ENCODE results near the gene SETBP1.

Gene SETBP1

DNA sequence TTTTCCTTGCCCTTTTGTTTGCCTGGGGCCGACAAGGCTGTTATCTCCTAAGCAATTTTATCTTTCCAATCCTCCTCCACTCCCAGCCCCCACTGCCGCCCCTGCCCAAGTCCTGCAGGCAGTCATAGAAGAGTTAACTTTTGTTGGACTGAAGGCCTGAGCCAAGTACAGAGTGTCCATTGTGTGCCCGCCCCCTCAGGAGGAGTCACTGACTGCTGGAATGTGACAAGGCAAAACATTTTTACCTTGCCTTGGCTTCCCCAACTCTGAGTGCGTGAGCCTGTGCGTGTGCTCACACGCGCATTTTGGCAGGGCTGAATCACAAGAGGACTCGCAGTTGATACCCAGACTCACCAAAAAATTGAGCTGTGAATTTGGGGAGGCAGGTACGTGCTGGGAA is 16.2 kb downstream of the SETBP1 start:
- ATAC-seq: no peak
- TF ChIP-seq OSR1 (CRISPR knock-in tag; IDR thresholded peaks at IDR 0.05) (no peak), SNAI2 (CRISPR knock-in tag; IDR thresholded peaks at IDR 0.05) (no peak), ZNF8 (CRISPR knock-in tag; IDR thresholded peaks at IDR 0.05) (no peak), GLIS3 (CRISPR knock-in tag; IDR thresholded peaks at IDR 0.05) (no peak), ISL1 (CRISPR knock-in tag; IDR thresholded peaks at IDR 0.05) (no peak), ZFP3 (CRISPR knock-in tag; IDR thresholded peaks at IDR 0.05) (no peak), ARNTL (CRISPR knock-in tag; IDR thresholded peaks at IDR 0.05; ENCODE audit: borderline replicate concordance, low read depth) (no peak), CSDC2 (CRISPR knock-in tag; IDR thresholded peaks at IDR 0.05) (no peak), ZC3H10 (CRISPR knock-in tag; IDR thresholded peaks at IDR 0.05) (no peak), ZFP30 (CRISPR knock-in tag; IDR thresholded peaks at IDR 0.05) (no peak)
- TF ChIP-seq, protein P1, sequence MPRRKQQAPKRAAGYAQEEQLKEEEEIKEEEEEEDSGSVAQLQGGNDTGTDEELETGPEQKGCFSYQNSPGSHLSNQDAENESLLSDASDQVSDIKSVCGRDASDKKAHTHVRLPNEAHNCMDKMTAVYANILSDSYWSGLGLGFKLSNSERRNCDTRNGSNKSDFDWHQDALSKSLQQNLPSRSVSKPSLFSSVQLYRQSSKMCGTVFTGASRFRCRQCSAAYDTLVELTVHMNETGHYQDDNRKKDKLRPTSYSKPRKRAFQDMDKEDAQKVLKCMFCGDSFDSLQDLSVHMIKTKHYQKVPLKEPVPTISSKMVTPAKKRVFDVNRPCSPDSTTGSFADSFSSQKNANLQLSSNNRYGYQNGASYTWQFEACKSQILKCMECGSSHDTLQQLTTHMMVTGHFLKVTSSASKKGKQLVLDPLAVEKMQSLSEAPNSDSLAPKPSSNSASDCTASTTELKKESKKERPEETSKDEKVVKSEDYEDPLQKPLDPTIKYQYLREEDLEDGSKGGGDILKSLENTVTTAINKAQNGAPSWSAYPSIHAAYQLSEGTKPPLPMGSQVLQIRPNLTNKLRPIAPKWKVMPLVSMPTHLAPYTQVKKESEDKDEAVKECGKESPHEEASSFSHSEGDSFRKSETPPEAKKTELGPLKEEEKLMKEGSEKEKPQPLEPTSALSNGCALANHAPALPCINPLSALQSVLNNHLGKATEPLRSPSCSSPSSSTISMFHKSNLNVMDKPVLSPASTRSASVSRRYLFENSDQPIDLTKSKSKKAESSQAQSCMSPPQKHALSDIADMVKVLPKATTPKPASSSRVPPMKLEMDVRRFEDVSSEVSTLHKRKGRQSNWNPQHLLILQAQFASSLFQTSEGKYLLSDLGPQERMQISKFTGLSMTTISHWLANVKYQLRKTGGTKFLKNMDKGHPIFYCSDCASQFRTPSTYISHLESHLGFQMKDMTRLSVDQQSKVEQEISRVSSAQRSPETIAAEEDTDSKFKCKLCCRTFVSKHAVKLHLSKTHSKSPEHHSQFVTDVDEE (CRISPR knock-in tag; IDR thresholded peaks at IDR 0.05): no peak
- TF ChIP-seq, protein P2, sequence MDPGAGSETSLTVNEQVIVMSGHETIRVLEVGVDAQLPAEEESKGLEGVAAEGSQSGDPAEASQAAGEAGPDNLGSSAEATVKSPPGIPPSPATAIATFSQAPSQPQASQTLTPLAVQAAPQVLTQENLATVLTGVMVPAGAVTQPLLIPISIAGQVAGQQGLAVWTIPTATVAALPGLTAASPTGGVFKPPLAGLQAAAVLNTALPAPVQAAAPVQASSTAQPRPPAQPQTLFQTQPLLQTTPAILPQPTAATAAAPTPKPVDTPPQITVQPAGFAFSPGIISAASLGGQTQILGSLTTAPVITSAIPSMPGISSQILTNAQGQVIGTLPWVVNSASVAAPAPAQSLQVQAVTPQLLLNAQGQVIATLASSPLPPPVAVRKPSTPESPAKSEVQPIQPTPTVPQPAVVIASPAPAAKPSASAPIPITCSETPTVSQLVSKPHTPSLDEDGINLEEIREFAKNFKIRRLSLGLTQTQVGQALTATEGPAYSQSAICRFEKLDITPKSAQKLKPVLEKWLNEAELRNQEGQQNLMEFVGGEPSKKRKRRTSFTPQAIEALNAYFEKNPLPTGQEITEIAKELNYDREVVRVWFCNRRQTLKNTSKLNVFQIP (CRISPR knock-in tag; IDR thresholded peaks at IDR 0.05; ENCODE audit: borderline replicate concordance, low read depth): no peak

DNA sequence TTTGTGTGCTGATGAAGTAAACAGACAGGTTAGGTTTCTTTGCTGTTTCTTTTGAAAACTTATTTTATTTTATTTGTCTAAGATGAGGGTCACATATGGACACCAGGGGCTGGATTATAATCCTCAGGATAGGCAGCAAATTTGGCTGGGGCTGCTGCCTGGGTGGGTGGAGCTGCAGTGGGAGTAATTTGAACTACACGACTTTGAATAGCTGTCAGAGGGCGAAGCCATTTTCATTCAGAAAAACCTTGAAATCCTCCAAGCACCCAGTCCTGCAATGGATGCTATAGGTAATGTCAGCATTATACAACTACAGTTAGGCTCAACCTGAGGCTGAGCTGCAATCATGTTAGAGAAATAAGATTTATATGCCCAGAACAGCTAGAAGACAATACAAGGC is 16.6 kb downstream of the SETBP1 start:
- no peak for ATAC-seq
- TF ChIP-seq ESRRG (CRISPR knock-in tag; IDR thresholded peaks at IDR 0.05): no peak
- TF ChIP-seq, protein P2 (CRISPR knock-in tag; IDR thresholded peaks at IDR 0.05; ENCODE audit: borderline replicate concordance, low read depth): no peak
- TF ChIP-seq ARNTL (CRISPR knock-in tag; IDR thresholded peaks at IDR 0.05; ENCODE audit: borderline replicate concordance, low read depth): no peak
- TF ChIP-seq CSDC2 (CRISPR knock-in tag; IDR thresholded peaks at IDR 0.05): no peak
- no peak for TF ChIP-seq ZNF565 (CRISPR knock-in tag; conservative IDR thresholded peaks at IDR 0.05; ENCODE audit: low read depth)
- TF ChIP-seq ZFP3 (CRISPR knock-in tag; IDR thresholded peaks at IDR 0.05): no peak
- no peak for TF ChIP-seq OSR1 (CRISPR knock-in tag; IDR thresholded peaks at IDR 0.05)
- TF ChIP-seq, protein P3, sequence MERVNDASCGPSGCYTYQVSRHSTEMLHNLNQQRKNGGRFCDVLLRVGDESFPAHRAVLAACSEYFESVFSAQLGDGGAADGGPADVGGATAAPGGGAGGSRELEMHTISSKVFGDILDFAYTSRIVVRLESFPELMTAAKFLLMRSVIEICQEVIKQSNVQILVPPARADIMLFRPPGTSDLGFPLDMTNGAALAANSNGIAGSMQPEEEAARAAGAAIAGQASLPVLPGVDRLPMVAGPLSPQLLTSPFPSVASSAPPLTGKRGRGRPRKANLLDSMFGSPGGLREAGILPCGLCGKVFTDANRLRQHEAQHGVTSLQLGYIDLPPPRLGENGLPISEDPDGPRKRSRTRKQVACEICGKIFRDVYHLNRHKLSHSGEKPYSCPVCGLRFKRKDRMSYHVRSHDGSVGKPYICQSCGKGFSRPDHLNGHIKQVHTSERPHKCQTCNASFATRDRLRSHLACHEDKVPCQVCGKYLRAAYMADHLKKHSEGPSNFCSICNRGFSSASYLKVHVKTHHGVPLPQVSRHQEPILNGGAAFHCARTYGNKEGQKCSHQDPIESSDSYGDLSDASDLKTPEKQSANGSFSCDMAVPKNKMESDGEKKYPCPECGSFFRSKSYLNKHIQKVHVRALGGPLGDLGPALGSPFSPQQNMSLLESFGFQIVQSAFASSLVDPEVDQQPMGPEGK (CRISPR knock-in tag; IDR thresholded peaks at IDR 0.05; ENCODE audit: borderline replicate concordance): no peak
- no peak for TF ChIP-seq ISL1 (CRISPR knock-in tag; IDR thresholded peaks at IDR 0.05)
- TF ChIP-seq, protein P1 (CRISPR knock-in tag; IDR thresholded peaks at IDR 0.05): no peak

DNA sequence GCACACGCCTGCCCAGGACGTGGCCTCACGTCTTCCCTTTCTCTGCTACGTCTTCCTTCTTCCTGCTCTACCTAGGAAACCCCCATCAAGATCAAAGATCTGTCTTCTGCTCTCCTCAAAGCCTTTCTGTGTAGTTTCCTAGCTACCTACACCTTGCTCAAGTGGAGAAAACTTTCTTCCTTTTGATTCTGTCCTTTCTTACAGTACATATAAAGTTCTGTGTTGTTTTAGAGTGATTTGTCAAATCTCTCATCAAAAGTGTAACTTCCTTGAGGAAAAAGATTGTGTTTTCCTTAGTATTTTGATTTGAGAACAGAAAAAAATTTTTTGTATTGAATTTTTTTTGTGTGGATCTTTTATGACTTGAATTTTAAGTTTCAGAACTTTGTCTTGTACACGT is 17.8 kb downstream of the SETBP1 start:
- ATAC-seq: no peak
- TF ChIP-seq, protein P1 (CRISPR knock-in tag; IDR thresholded peaks at IDR 0.05): no peak
- TF ChIP-seq ISL1 (CRISPR knock-in tag; IDR thresholded peaks at IDR 0.05): no peak
- no peak for TF ChIP-seq SNAI2 (CRISPR knock-in tag; IDR thresholded peaks at IDR 0.05)
- TF ChIP-seq, protein P4, sequence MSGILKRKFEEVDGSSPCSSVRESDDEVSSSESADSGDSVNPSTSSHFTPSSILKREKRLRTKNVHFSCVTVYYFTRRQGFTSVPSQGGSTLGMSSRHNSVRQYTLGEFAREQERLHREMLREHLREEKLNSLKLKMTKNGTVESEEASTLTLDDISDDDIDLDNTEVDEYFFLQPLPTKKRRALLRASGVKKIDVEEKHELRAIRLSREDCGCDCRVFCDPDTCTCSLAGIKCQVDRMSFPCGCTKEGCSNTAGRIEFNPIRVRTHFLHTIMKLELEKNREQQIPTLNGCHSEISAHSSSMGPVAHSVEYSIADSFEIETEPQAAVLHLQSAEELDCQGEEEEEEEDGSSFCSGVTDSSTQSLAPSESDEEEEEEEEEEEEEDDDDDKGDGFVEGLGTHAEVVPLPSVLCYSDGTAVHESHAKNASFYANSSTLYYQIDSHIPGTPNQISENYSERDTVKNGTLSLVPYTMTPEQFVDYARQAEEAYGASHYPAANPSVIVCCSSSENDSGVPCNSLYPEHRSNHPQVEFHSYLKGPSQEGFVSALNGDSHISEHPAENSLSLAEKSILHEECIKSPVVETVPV (CRISPR knock-in tag; IDR thresholded peaks at IDR 0.05): no peak
- no peak for TF ChIP-seq ZNF70 (CRISPR knock-in tag; IDR thresholded peaks at IDR 0.05)

Measured in SK-N-SH treated with all-trans-retinoic acid at 6 μM for 48 hours (cell line).